Naive thymus-derived CD8-positive, alpha-beta T cell (primary cell): Measurements from ENCODE around the gene IRF7. TPM values are rescaled to one million over a fixed set of nuclear protein-coding genes. Genes with fewer than 3 reads are reported as not detected.
"Not testable (repeated sequence)": the region's sequence is repeated elsewhere in the genome, so short reads cannot be mapped to it uniquely, and the experiment has no call there.

Source experiments
- ATAC-seq, 2 donors: fragments of 150-1000 bp; cut with Tn5 transposase in 1 of 2; sonication (Bioruptor Pico), chemical (Tn5 transposase) in 1 of 2; 1 replicate in 1 of 2; 2 replicates in 1 of 2; pipeline ENCODE4 v1.10.0; 2021; ENCODE audit warnings: mild to moderate bottlenecking in 2 of 2, moderate library complexity in 2 of 2
- POLR2A ChIA-PET: fragments of 350-600 bp; sonication (Branson Sonifier 250); formaldehyde crosslinking; loops from one replicate; lab custom pipeline; 2021; ENCODE audit warnings: antibody characterized with exemption; lab: Charles Lee
- DNase-seq, 10 donors: peaks; one replicate each; pipeline versions ENCODE4 v3.0.0 to v3.0.0-alpha.2; 2020 to 2022
- H3K27ac Mint-ChIP-seq, 10 donors: one replicate each; pipeline ENCODE4 v1.8.0; 2020 to 2022; ENCODE audit warnings: mild to moderate bottlenecking in 10 of 10, mixed read lengths in 10 of 10, moderate library complexity in 4 of 10, inconsistent platforms in 1 of 10
- H3K27me3 Mint-ChIP-seq, 5 donors: one replicate each; pipeline ENCODE4 v1.8.0; 2021 to 2022; ENCODE audit warnings: mixed read lengths in 5 of 5
- H3K36me3 Mint-ChIP-seq, 3 donors: one replicate each; pipeline ENCODE4 v1.8.0; 2020 to 2022; ENCODE audit warnings: mixed read lengths in 3 of 3, mild to moderate bottlenecking in 2 of 3, inconsistent platforms in 1 of 3
- H3K4me1 Mint-ChIP-seq, 4 donors: one replicate each; pipeline ENCODE4 v1.8.0; 2021 to 2022; ENCODE audit warnings: mixed read lengths in 4 of 4
- H3K4me3 Mint-ChIP-seq, 10 donors: one replicate each; pipeline ENCODE4 v1.8.0; 2020 to 2022; ENCODE audit warnings: mild to moderate bottlenecking in 10 of 10, mixed read lengths in 10 of 10, moderate library complexity in 6 of 10, inconsistent platforms in 1 of 10
- H3K9me3 Mint-ChIP-seq, 9 donors: one replicate each; pipeline ENCODE4 v1.8.0; 2020 to 2022; ENCODE audit warnings: mixed read lengths in 9 of 9, mild to moderate bottlenecking in 3 of 9, inconsistent platforms in 1 of 9, moderate library complexity in 1 of 9
- polyA plus RNA-seq, 3 donors: library from polyadenylated mRNA; unstranded; fragments of 300-500 nt; fragmentation: Illumina TruSeq; gene quantifications; one replicate each; pipeline ENCODE4 v1.2.3, GENCODE V29; 2021
- total RNA-seq, 8 experiments: library from RNA in 2 of 8; stranded (reverse) in 2 of 8; gene quantifications; one replicate each; pipeline ENCODE4 v1.2.3 and lab custom pipeline; 2021 to 2026

The IRF7 gene
- 10 to 100 TPM; 55.0 to 55.2 TPM for total RNA-seq
- polyA plus RNA-seq: 10 to 100 TPM; 19.8 to 38.6 (median 25.3) TPM
- total RNA-seq (lab: John Stamatoyannopoulos, UW): 14.6 to 85.3 (median 40.9) reads per million in 6 experiments

- ATAC-seq: peak; percentile 77 to 82
- H3K36me3 Mint-ChIP-seq: peaks cover 0 to 13% (median 6%) of the 10 kb centered on the region in 3 donors
- DNase-seq: peak; percentile 67 to 92 (median 80)
- H3K4me3 Mint-ChIP-seq: peak within 1 kb of the TSS; percentile 86 to 96 (median 91)
- H3K27ac Mint-ChIP-seq: peak within 1 kb of the TSS; percentile 74 to 96 (median 94)
- H3K9me3 Mint-ChIP-seq: no peaks in the 10 kb centered on the region
- H3K4me1 Mint-ChIP-seq: peaks cover 7 to 23% (median 19%) of the 10 kb centered on the region in 4 donors
- H3K27me3 Mint-ChIP-seq: no peaks in the 10 kb centered on the region
- POLR2A ChIA-PET: interaction anchor here (0.5 to 4.6 kb wide), 16 partner anchors 23 to 204 kb away, joined by 3 to 42 read pairs (median 4); partner anchors contain the start of genes DEAF1, PHRF1 and TMEM80
These were observed at the start of gene IRF7 for GRCh38 chr11:615504-616319. Gene IRF7 (minus strand): TSS chr11:615950. CDS start chr11:615364, 586 bp downstream.

GRCh38 chr11:665062-665703 is 49.4 kb upstream of the IRF7 start:
- no peaks in the 10 kb centered on the region for H3K27me3 Mint-ChIP-seq
- H3K4me3 Mint-ChIP-seq: no peak overlapping the region
- H3K27ac Mint-ChIP-seq: peak overlapping the region in 2 of 10 donors; percentile 64 to 80
- peaks cover 0 to 5% (median 2%) of the 10 kb centered on the region in 4 donors for H3K4me1 Mint-ChIP-seq
- POLR2A ChIA-PET: no interaction called here
- ATAC-seq: no peak
- peaks cover 0 to 38% (median 3%) of the 10 kb centered on the region in 3 donors for H3K36me3 Mint-ChIP-seq
- H3K9me3 Mint-ChIP-seq: no peaks in the 10 kb centered on the region
- DNase-seq: no peak

- Mint-ChIP-seq H3K4me3 (no peak overlapping the region), H3K27ac (peak overlapping the region in 2 of 10 donors; percentile 49 to 88), H3K9me3 (no peaks in the 10 kb centered on the region), H3K4me1 (peaks cover 0 to 5% (median 2%) of the 10 kb centered on the region in 4 donors), H3K36me3 (peaks cover 0 to 50% (median 3%) of the 10 kb centered on the region in 3 donors), H3K27me3 (no peaks in the 10 kb centered on the region)
- DNase-seq (peak in 6 of 10 donors; percentile 25 to 43 (median 38)), ATAC-seq (peak; percentile 67 to 80)
- POLR2A ChIA-PET: interaction anchor here (1.3 kb wide), 1 partner anchor 64 kb away, joined by 4 read pairs; no protein-coding TSS in a partner anchor
These were observed 47.0 kb upstream of the IRF7 start for GRCh38 chr11:662689-663274.

GRCh38 chr11:660681-661444 is 45.1 kb upstream of the IRF7 start:
- peaks cover 0 to 53% (median 3%) of the 10 kb centered on the region in 3 donors for H3K36me3 Mint-ChIP-seq
- H3K27me3 Mint-ChIP-seq: no peaks in the 10 kb centered on the region
- no peak overlapping the region for H3K27ac Mint-ChIP-seq
- POLR2A ChIA-PET: no interaction called here
- peaks cover 0 to 5% (median 2%) of the 10 kb centered on the region in 4 donors for H3K4me1 Mint-ChIP-seq
- no peak for DNase-seq
- no peak overlapping the region for H3K4me3 Mint-ChIP-seq
- ATAC-seq: no peak
- H3K9me3 Mint-ChIP-seq: no peaks in the 10 kb centered on the region

GRCh38 chr11:660281-660680 is 44.5 kb upstream of the IRF7 start:
- Mint-ChIP-seq H3K9me3 (no peaks in the 10 kb centered on the region), H3K4me3 (no peak overlapping the region), H3K27me3 (no peaks in the 10 kb centered on the region), H3K27ac (no peak overlapping the region), H3K4me1 (peaks cover 0 to 5% (median 1%) of the 10 kb centered on the region in 4 donors), H3K36me3 (peaks cover 0 to 49% (median 3%) of the 10 kb centered on the region in 3 donors)
- POLR2A ChIA-PET: no interaction called here
- DNase-seq (no peak), ATAC-seq (no peak)

- POLR2A ChIA-PET: no interaction called here
- H3K36me3 Mint-ChIP-seq: peaks cover 0 to 53% (median 3%) of the 10 kb centered on the region in 3 donors
- no peaks in the 10 kb centered on the region for H3K9me3 Mint-ChIP-seq
- H3K27me3 Mint-ChIP-seq: no peaks in the 10 kb centered on the region
- ATAC-seq (no peak), DNase-seq (no peak)
- no peak overlapping the region for H3K4me3 Mint-ChIP-seq
- no peak overlapping the region for H3K27ac Mint-ChIP-seq
- H3K4me1 Mint-ChIP-seq: peaks cover 0 to 5% (median 1%) of the 10 kb centered on the region in 4 donors
These were observed 43.9 kb upstream of the IRF7 start for GRCh38 chr11:659532-660085.

GRCh38 chr11:657691-658126 is 42.0 kb upstream of the IRF7 start:
- POLR2A ChIA-PET: no interaction called here
- Mint-ChIP-seq H3K36me3 (peaks cover 0 to 56% (median 3%) of the 10 kb centered on the region in 3 donors), H3K4me3 (no peak overlapping the region), H3K4me1 (peaks cover 0 to 3% (median under 1%) of the 10 kb centered on the region in 4 donors), H3K27me3 (no peaks in the 10 kb centered on the region), H3K9me3 (no peaks in the 10 kb centered on the region), H3K27ac (peak overlapping the region in 1 of 10 donors; percentile 67)
- ATAC-seq (no peak), DNase-seq (no peak)

- Mint-ChIP-seq H3K4me1 (no peaks in the 10 kb centered on the region), H3K27ac (no peak overlapping the region), H3K9me3 (no peaks in the 10 kb centered on the region), H3K36me3 (peaks cover 0 to 59% (median 5%) of the 10 kb centered on the region in 3 donors), H3K4me3 (no peak overlapping the region), H3K27me3 (no peaks in the 10 kb centered on the region)
- POLR2A ChIA-PET: no interaction called here
- no peak for DNase-seq
- ATAC-seq: no peak
These were observed 41.1 kb upstream of the IRF7 start for GRCh38 chr11:656866-657265.

- Mint-ChIP-seq H3K4me3 (no peak overlapping the region), H3K36me3 (peaks cover 0 to 60% (median 7%) of the 10 kb centered on the region in 3 donors), H3K4me1 (no peaks in the 10 kb centered on the region), H3K9me3 (no peaks in the 10 kb centered on the region), H3K27ac (no peak overlapping the region), H3K27me3 (no peaks in the 10 kb centered on the region)
- ATAC-seq (no peak), DNase-seq (no peak)
- POLR2A ChIA-PET: no interaction called here
These were observed 40.7 kb upstream of the IRF7 start for GRCh38 chr11:656426-656825.

GRCh38 chr11:655036-655726 is 39.4 kb upstream of the IRF7 start:
- POLR2A ChIA-PET: interaction anchor here (0.6 kb wide), 1 partner anchor 65 kb away, joined by 3 read pairs; no protein-coding TSS in a partner anchor
- no peaks in the 10 kb centered on the region for H3K4me1 Mint-ChIP-seq
- H3K36me3 Mint-ChIP-seq: peaks cover 0 to 68% (median 8%) of the 10 kb centered on the region in 3 donors
- H3K9me3 Mint-ChIP-seq: no peaks in the 10 kb centered on the region
- no peak for ATAC-seq
- H3K27ac Mint-ChIP-seq: no peak overlapping the region
- H3K27me3 Mint-ChIP-seq: no peaks in the 10 kb centered on the region
- no peak for DNase-seq
- no peak overlapping the region for H3K4me3 Mint-ChIP-seq

- H3K4me3 Mint-ChIP-seq, ATAC-seq, POLR2A ChIA-PET, H3K27me3 Mint-ChIP-seq, H3K9me3 Mint-ChIP-seq, DNase-seq, H3K27ac Mint-ChIP-seq, H3K4me1 Mint-ChIP-seq: not testable (repeated sequence)
- peaks cover 0 to 72% (median 7%) of the 10 kb centered on the region in 3 donors for H3K36me3 Mint-ChIP-seq
These were observed 38.7 kb upstream of the IRF7 start for GRCh38 chr11:654444-654843.
